GM18868 (cell line): ENCODE data around the gene PLCB1.
A peak's percentile ranks its signal among the peaks of the same experiment; 100 is the strongest.
"Not testable (repeated sequence)": the region's sequence is repeated elsewhere in the genome, so short reads cannot be mapped to it uniquely, and the experiment has no call there.

ENCODE experiments used
- ATAC-seq: cut with Tn5 transposase; IDR thresholded peaks from one replicate; pipeline ENCODE4 v1.9.1; 2021; ENCODE audit warnings: mild to moderate bottlenecking, moderate library complexity; ENCODE audit not compliant: unreplicated experiment

PLCB1 gene

GRCh38 chr20:8431538-8432434, 299.7 kb downstream of the PLCB1 start:
- ATAC-seq: no peak

- ATAC-seq: no peak
Measured at GRCh38 chr20:8432435-8433148, 300.5 kb downstream of the PLCB1 start.

- ATAC-seq: no peak
Measured at GRCh38 chr20:8433291-8433690, 301.2 kb downstream of the PLCB1 start.

- no peak for ATAC-seq
Measured at GRCh38 chr20:8434326-8434876, 302.3 kb downstream of the PLCB1 start.

- ATAC-seq: no peak
Measured at GRCh38 chr20:8435285-8436035, 303.4 kb downstream of the PLCB1 start.

- ATAC-seq: not testable (repeated sequence)
Measured at GRCh38 chr20:8436938-8437337, 304.9 kb downstream of the PLCB1 start.

GRCh38 chr20:8438748-8439147, 306.7 kb downstream of the PLCB1 start:
- ATAC-seq: no peak

- ATAC-seq: no peak
Measured at GRCh38 chr20:8443464-8444072, 311.5 kb downstream of the PLCB1 start.

- ATAC-seq: no peak
Measured at GRCh38 chr20:8447262-8448120, 315.4 kb downstream of the PLCB1 start.

- no peak for ATAC-seq
Measured at GRCh38 chr20:8449123-8449522, 317.1 kb downstream of the PLCB1 start.

GRCh38 chr20:8454137-8454712, 322.2 kb downstream of the PLCB1 start:
- peak; percentile 89 for ATAC-seq

GRCh38 chr20:8456765-8457164, 324.7 kb downstream of the PLCB1 start:
- no peak for ATAC-seq

- no peak for ATAC-seq
Measured at GRCh38 chr20:8457978-8458377, 325.9 kb downstream of the PLCB1 start.

GRCh38 chr20:8461186-8461585, 329.1 kb downstream of the PLCB1 start:
- no peak for ATAC-seq

GRCh38 chr20:8464368-8464767, 332.3 kb downstream of the PLCB1 start:
- no peak for ATAC-seq

- not testable (repeated sequence) for ATAC-seq
Measured at GRCh38 chr20:8466781-8467180, 334.7 kb downstream of the PLCB1 start.

GRCh38 chr20:8470156-8470555, 338.1 kb downstream of the PLCB1 start:
- no peak for ATAC-seq

GRCh38 chr20:8471465-8471864, 339.4 kb downstream of the PLCB1 start:
- no peak for ATAC-seq

GRCh38 chr20:8473459-8473858, 341.4 kb downstream of the PLCB1 start:
- no peak for ATAC-seq
